Glutamatergic neuron (in vitro differentiated cells): Measurements from ENCODE around the gene CHST11. TPM values are rescaled to one million over a fixed set of nuclear protein-coding genes. Genes with fewer than 3 reads are reported as not detected.

Source experiments
- DNase-seq: peaks from one replicate; pipeline ENCODE4 v3.0.0; 2022
- H3K27ac Mint-ChIP-seq: one replicate; pipeline ENCODE4 v1.8.0; 2020; ENCODE audit warnings: mild to moderate bottlenecking, mixed read lengths, inconsistent platforms; ENCODE audit not compliant: unreplicated experiment
- H3K27me3 Mint-ChIP-seq: one replicate; pipeline ENCODE4 v1.8.0; 2020; ENCODE audit warnings: mild to moderate bottlenecking, moderate library complexity, mixed read lengths, inconsistent platforms; ENCODE audit not compliant: unreplicated experiment
- H3K36me3 Mint-ChIP-seq: one replicate; pipeline ENCODE4 v1.8.0; 2020; ENCODE audit warnings: mild to moderate bottlenecking, mixed read lengths, inconsistent platforms; ENCODE audit not compliant: unreplicated experiment
- H3K4me1 Mint-ChIP-seq: one replicate; pipeline ENCODE4 v1.8.0; 2020; ENCODE audit warnings: mild to moderate bottlenecking, low read depth, mixed read lengths, inconsistent platforms; ENCODE audit not compliant: unreplicated experiment
- H3K4me3 Mint-ChIP-seq: one replicate; pipeline ENCODE4 v1.8.0; 2020; ENCODE audit warnings: mild to moderate bottlenecking, mixed read lengths, inconsistent platforms; ENCODE audit not compliant: unreplicated experiment
- H3K9me3 Mint-ChIP-seq: one replicate; pipeline ENCODE4 v1.8.0; 2020; ENCODE audit warnings: mild to moderate bottlenecking, moderate library complexity, mixed read lengths, inconsistent platforms; ENCODE audit not compliant: unreplicated experiment
- total RNA-seq: library from RNA; stranded (reverse); fragmentation: NEBNext Ultra II Directional; extraction: Animal tissue kit (Norgen Biotek cat#: 25700); gene quantifications from one replicate; pipeline ENCODE4 v1.2.1, GENCODE V29; 2021; ENCODE audit not compliant: unreplicated experiment
- TF ChIP-seq, protein P1 (sequence below): fragments of 200-600 bp; sonication (generic); IDR thresholded peaks from one replicate; pipeline ENCODE4 v1.5.0; 2021; ENCODE audit not compliant: partially characterized antibody, unreplicated experiment

CHST11 gene
- total RNA-seq, 1 donor from 2014 or later = 11.5 TPM

DNA sequence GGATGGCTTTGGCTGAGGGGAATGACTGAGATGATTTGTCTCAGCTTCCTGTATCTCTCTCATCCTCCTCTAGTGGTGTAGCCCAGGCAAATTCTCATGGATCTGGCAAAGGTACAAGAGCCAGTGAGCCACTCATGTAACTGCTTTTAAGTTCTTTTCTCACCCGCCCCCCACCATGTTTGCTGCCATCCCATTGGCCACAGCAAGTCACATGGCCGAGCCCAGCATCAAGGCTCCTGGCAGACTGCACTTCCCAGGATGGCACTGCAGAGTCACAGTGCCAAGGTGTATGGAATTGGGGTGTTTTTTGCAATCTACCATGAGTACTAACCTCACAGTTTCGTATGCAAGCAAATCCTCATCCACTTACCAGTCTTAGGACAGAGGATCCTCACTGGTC, 50.9 kb downstream of the CHST11 start:
- Mint-ChIP-seq H3K4me1 (peaks cover 13% of the 10 kb centered on the region), H3K4me3 (no peak overlapping the region), H3K36me3 (peaks cover 9% of the 10 kb centered on the region), H3K27ac (no peak overlapping the region), H3K9me3 (peaks cover 5% of the 10 kb centered on the region), H3K27me3 (peaks cover 4% of the 10 kb centered on the region)
- no peak for DNase-seq
- TF ChIP-seq, protein P1, sequence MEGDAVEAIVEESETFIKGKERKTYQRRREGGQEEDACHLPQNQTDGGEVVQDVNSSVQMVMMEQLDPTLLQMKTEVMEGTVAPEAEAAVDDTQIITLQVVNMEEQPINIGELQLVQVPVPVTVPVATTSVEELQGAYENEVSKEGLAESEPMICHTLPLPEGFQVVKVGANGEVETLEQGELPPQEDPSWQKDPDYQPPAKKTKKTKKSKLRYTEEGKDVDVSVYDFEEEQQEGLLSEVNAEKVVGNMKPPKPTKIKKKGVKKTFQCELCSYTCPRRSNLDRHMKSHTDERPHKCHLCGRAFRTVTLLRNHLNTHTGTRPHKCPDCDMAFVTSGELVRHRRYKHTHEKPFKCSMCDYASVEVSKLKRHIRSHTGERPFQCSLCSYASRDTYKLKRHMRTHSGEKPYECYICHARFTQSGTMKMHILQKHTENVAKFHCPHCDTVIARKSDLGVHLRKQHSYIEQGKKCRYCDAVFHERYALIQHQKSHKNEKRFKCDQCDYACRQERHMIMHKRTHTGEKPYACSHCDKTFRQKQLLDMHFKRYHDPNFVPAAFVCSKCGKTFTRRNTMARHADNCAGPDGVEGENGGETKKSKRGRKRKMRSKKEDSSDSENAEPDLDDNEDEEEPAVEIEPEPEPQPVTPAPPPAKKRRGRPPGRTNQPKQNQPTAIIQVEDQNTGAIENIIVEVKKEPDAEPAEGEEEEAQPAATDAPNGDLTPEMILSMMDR = no peak

DNA sequence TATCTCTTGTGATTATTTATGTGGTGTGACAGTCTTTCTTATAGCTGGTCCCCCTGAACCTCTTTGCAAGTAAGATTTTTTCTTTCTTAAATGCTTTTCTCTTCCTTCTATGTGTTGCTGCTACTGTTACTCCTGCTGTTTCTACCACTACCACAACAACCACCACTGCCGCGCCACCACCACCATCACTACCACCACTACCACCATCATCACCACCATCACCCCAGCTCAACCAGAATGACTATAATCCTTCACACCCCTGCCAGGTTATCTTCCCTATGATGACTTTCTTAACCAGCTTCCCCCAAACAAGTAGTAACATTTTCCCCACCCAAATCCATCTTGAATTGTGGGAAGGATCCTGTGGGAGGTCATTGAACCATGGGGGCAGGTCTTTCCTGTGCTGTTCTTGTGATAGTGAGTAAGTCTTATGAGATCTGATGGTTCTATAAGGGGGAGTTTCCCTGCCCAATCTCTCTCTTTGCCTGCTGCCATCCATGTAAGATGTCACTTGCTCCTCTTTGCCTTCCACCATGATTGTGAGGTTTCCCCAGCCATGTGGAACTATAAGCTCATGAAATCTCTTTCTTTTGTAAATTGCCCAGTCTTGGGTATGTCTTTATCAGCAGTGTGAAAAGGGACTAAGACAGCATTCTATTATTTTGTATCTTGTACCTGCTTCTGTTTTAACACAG, 52.2 kb downstream of the CHST11 start:
- Mint-ChIP-seq H3K4me1 (peaks cover 16% of the 10 kb centered on the region), H3K36me3 (peaks cover 9% of the 10 kb centered on the region), H3K4me3 (no peak overlapping the region), H3K9me3 (peaks cover 3% of the 10 kb centered on the region), H3K27ac (no peak overlapping the region), H3K27me3 (peaks cover 4% of the 10 kb centered on the region)
- TF ChIP-seq, protein P1 = no peak
- DNase-seq = no peak

GRCh38 chr12:104510145-104510872, 53.6 kb downstream of the CHST11 start:
- Mint-ChIP-seq H3K4me1 (peaks cover 6% of the 10 kb centered on the region), H3K4me3 (no peak overlapping the region), H3K36me3 (peaks cover 9% of the 10 kb centered on the region), H3K9me3 (peaks cover 3% of the 10 kb centered on the region), H3K27me3 (peaks cover 4% of the 10 kb centered on the region), H3K27ac (no peak overlapping the region)
- TF ChIP-seq, protein P1 = no peak
- DNase-seq = no peak

- no peak overlapping the region for H3K27ac Mint-ChIP-seq
- peaks cover 9% of the 10 kb centered on the region for H3K36me3 Mint-ChIP-seq
- peaks cover 4% of the 10 kb centered on the region for H3K27me3 Mint-ChIP-seq
- peaks cover 3% of the 10 kb centered on the region for H3K9me3 Mint-ChIP-seq
- no peak overlapping the region for H3K4me3 Mint-ChIP-seq
- no peak for DNase-seq
- peaks cover 3% of the 10 kb centered on the region for H3K4me1 Mint-ChIP-seq
- TF ChIP-seq, protein P1 = no peak
Measured at GRCh38 chr12:104510873-104511440, 54.2 kb downstream of the CHST11 start.

DNA sequence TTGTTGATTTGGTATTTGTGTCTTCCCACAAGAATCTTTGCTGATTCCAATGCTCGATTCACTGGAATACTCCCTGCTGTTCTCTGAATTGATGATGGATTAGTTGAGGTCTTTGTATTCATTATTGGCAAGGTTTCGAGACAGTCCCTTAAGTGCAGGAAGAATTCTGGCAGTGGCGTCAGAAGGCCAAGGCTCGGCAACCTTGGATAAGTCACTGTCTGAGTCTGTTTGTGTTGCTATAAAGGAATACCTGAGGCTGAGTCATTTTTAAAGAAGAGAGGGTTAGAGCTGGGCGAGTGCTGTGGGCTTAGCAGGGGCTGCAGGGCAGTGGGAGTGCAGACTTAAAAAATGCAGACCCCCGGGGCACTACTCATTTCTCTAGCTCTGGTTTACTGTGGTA, 56.9 kb downstream of the CHST11 start:
- H3K9me3 Mint-ChIP-seq = no peaks in the 10 kb centered on the region
- H3K4me1 Mint-ChIP-seq = peaks cover 3% of the 10 kb centered on the region
- H3K27ac Mint-ChIP-seq = no peak overlapping the region
- H3K36me3 Mint-ChIP-seq = peaks cover 6% of the 10 kb centered on the region
- no peaks in the 10 kb centered on the region for H3K27me3 Mint-ChIP-seq
- no peak for DNase-seq
- TF ChIP-seq, protein P1 = no peak
- H3K4me3 Mint-ChIP-seq = no peak overlapping the region
